GM23338 (cell line): ENCODE results near the gene TNS4. TPM values are rescaled to one million over a fixed set of nuclear protein-coding genes. Genes with fewer than 3 reads are reported as not detected.

Source experiments
- ATAC-seq: fragments of 200-7000 bp; cut with Tn5 transposase; 3 replicates; pipeline ENCODE4 v1.9.1; 2020
- DNase-seq: peaks from one replicate; pipeline ENCODE4 v3.0.0-alpha.2; 2015; ENCODE audit warnings: low spot score
- H2AFZ ChIP-seq: fragments of 200-600 bp; sonication (generic); 2 replicates; pipeline ENCODE4 v1.8.0; 2016; ENCODE audit warnings: antibody characterized with exemption, mild to moderate bottlenecking, moderate library complexity
- H3F3A ChIP-seq: fragments of 200-600 bp; sonication (generic); replicated peaks from 2 replicates; pipeline ENCODE4 v1.8.0; 2017; ENCODE audit warnings: antibody characterized with exemption, mixed run types, low read depth
- H3K27ac ChIP-seq: fragments of 200-600 bp; sonication (generic); 2 replicates; pipeline ENCODE4 v1.6.1; 2016; ENCODE audit warnings: low read depth
- H3K27me3 ChIP-seq: fragments of 200-600 bp; sonication (generic); 2 replicates; pipeline ENCODE4 v1.8.0; 2016; ENCODE audit warnings: mild to moderate bottlenecking, mixed run types, moderate library complexity; ENCODE audit not compliant: insufficient read depth
- H3K36me3 ChIP-seq: fragments of 200-600 bp; sonication (generic); 2 replicates; pipeline ENCODE4 v1.8.0; 2016; ENCODE audit warnings: mild to moderate bottlenecking; ENCODE audit not compliant: insufficient read depth
- H3K4me1 ChIP-seq: fragments of 200-600 bp; sonication (generic); 2 replicates; pipeline ENCODE4 v1.8.0; 2016; ENCODE audit warnings: mild to moderate bottlenecking, moderate library complexity; ENCODE audit not compliant: insufficient read depth
- H3K4me2 ChIP-seq: fragments of 200-600 bp; sonication (generic); 2 replicates; pipeline ENCODE4 v1.7.1; 2017; ENCODE audit warnings: mixed run types
- H3K4me3 ChIP-seq: fragments of 200-600 bp; sonication (generic); 2 replicates; pipeline ENCODE4 v1.6.1; 2016; ENCODE audit warnings: mixed run types
- H3K79me2 ChIP-seq: fragments of 200-600 bp; sonication (generic); replicated peaks from 2 replicates; pipeline ENCODE4 v1.8.0; 2017; ENCODE audit warnings: mild to moderate bottlenecking; ENCODE audit not compliant: insufficient read depth
- H3K9me2 ChIP-seq: fragments of 200-600 bp; sonication (generic); 2 replicates; pipeline ENCODE4 v1.8.0; 2017; ENCODE audit not compliant: insufficient read depth
- H4K20me1 ChIP-seq: fragments of 200-600 bp; sonication (generic); replicated peaks from 2 replicates; pipeline ENCODE4 v1.8.0; 2017; ENCODE audit warnings: mild to moderate bottlenecking; ENCODE audit not compliant: insufficient read depth
- H3K27ac Mint-ChIP-seq: 2 replicates; pipeline ENCODE4 v1.8.0; 2020; ENCODE audit warnings: inconsistent platforms, mild to moderate bottlenecking, moderate library complexity, mixed read lengths
- H3K27me3 Mint-ChIP-seq: 3 replicates; pipeline ENCODE4 v1.8.0; 2022; ENCODE audit warnings: low read depth, mild to moderate bottlenecking, moderate library complexity, mixed read lengths, inconsistent platforms; ENCODE audit not compliant: insufficient read depth, poor library complexity
- H3K36me3 Mint-ChIP-seq: 3 replicates; pipeline ENCODE4 v1.8.0; 2021; ENCODE audit warnings: low read depth, mild to moderate bottlenecking, inconsistent platforms, moderate library complexity, mixed read lengths
- H3K4me1 Mint-ChIP-seq: 3 replicates; pipeline ENCODE4 v1.8.0; 2020; ENCODE audit warnings: mild to moderate bottlenecking, inconsistent platforms, mixed read lengths
- H3K4me3 Mint-ChIP-seq: 3 replicates; pipeline ENCODE4 v1.8.0; 2021; ENCODE audit warnings: moderate library complexity, mild to moderate bottlenecking, inconsistent platforms, mixed read lengths
- H3K9me3 Mint-ChIP-seq: 3 replicates; pipeline ENCODE4 v1.8.0; 2020; ENCODE audit warnings: moderate library complexity, mild to moderate bottlenecking, inconsistent platforms, mixed read lengths
- CREB1 ChIP-seq: fragments of 250-450 bp; sonication (Bioruptor Pico); IDR thresholded peaks from 2 replicates; pipeline ENCODE4 v1.5.0; 2020; ENCODE audit warnings: low read depth, mild to moderate bottlenecking, moderate library complexity
- EZH2 ChIP-seq: fragments of 200-600 bp; sonication (generic); IDR thresholded peaks from one replicate; pipeline ENCODE4 v1.8.0; 2017; ENCODE audit warnings: antibody characterized with exemption, mild to moderate bottlenecking, low read depth; ENCODE audit not compliant: unreplicated experiment
- EZH2phosphoT487 ChIP-seq: fragments of 200-600 bp; sonication (generic); IDR thresholded peaks from one replicate; pipeline ENCODE4 v1.8.1; 2018; ENCODE audit warnings: antibody characterized with exemption; ENCODE audit not compliant: unreplicated experiment
- JUNB ChIP-seq: IDR thresholded peaks from one replicate; pipeline ENCODE4 v1.6.1; 2016; ENCODE audit warnings: antibody characterized with exemption; ENCODE audit not compliant: unreplicated experiment
- NANOG ChIP-seq: IDR thresholded peaks from 2 replicates; pipeline ENCODE4 v1.6.1; 2016; ENCODE audit warnings: antibody characterized with exemption, borderline replicate concordance
- POLR2AphosphoS5 ChIP-seq: IDR thresholded peaks from 2 replicates; pipeline ENCODE4 v1.6.1; 2016; ENCODE audit warnings: antibody characterized with exemption, low read depth
- STAT1 ChIP-seq: IDR thresholded peaks from one replicate; pipeline ENCODE4 v1.6.1; 2016; ENCODE audit warnings: antibody characterized with exemption; ENCODE audit not compliant: unreplicated experiment
- ZNF114 ChIP-seq: fragments of 250-450 bp; sonication (Bioruptor Pico); IDR thresholded peaks from 2 replicates; pipeline ENCODE4 v1.5.0; 2020; ENCODE audit warnings: mild to moderate bottlenecking, moderate library complexity
- ZNF331 ChIP-seq: fragments of 250-450 bp; sonication (Bioruptor Pico); IDR thresholded peaks from 2 replicates; pipeline ENCODE4 v1.5.0; 2020; ENCODE audit warnings: low read depth, mild to moderate bottlenecking, moderate library complexity
- polyA plus RNA-seq: library from polyadenylated mRNA; unstranded; fragments of >200 nt; fragmentation: Nextera tagmentation; extraction: Ambion mirVana; gene quantifications from 2 replicates; pipeline ENCODE4 v1.2.1, GENCODE V29; 2016
- total RNA-seq: library from RNA; depleted of rRNA; stranded (reverse); fragments of >200 nt; shearing (Covaris generic); gene quantifications from 2 replicates; pipeline ENCODE4 v1.2.3, GENCODE V29; 2014
- TF ChIP-seq, protein P1 (sequence below), 2 experiments: fragments of 200-600 bp in 1 of 2; sonication (generic) in 1 of 2; conservative IDR thresholded peaks; 2 replicates each; pipeline versions ENCODE4 v1.5.1 to v1.6.1; 2016 to 2017; ENCODE audit warnings: antibody characterized with exemption in 2 of 2, low read depth in 2 of 2, mild to moderate bottlenecking in 2 of 2, moderate library complexity in 1 of 2
- TF ChIP-seq, protein P2 (sequence below): fragments of 250-450 bp; sonication (Bioruptor Pico); IDR thresholded peaks from 2 replicates; pipeline ENCODE4 v1.5.0; 2020; ENCODE audit warnings: mild to moderate bottlenecking, moderate library complexity
- TF ChIP-seq, protein P3 (sequence below): IDR thresholded peaks from one replicate; pipeline ENCODE4 v1.6.1; 2018; ENCODE audit warnings: antibody characterized with exemption; ENCODE audit not compliant: unreplicated experiment

TNS4 gene
- total and polyA plus RNA-seq, 2 experiments from 2014 or later = 0.31 to 4.9 TPM

DNA sequence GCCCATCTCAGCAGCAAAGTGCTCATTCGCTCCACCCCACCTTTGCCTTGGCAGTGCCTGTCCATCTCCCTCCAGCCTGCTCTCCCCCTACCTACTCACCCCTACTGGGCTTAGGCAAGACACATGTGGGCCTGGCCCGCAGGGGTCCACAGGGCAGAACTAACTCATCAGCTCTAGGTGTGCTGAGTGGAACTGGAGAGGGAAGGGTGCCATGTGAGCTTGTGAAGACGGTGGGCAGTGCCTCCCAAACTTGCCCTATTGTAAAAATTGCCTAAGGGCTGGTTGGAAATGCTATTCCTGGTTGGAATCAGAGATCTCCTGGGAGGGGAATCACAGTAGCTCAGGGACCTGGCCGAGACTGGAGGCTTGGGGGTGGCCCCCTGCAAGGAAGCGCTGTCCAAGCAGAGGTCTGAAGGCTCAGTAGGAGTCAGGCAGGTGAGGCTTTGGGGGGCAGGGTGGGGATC lies 29.1 kb upstream of the TNS4 start (continued):
- no peak for TF ChIP-seq JUNB
- no peak for TF ChIP-seq POLR2AphosphoS5
- no peak for TF ChIP-seq EZH2
- no peak for TF ChIP-seq STAT1

DNA sequence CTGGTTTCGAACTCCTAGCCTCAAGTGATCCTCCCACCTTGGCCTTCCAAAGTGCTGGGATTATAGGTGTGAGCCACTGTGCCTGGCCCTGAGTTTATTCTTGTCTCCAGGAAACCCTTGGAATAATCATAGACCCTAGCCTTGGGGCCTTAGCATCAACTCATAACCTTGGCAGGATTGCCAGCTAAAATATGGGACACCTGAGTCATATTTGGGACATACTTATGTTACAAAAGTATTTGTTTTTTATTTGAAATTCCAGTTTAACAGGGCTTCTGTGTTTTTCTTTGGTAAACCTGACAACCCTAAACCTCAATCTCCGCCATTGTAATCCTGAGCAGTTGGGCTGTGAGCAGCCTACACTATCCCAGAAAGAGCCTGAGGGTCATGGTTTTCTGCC lies 28.6 kb upstream of the TNS4 start:
- no peaks in the 10 kb centered on the region for H3F3A ChIP-seq
- peaks cover 14% of the 10 kb centered on the region for H3K27me3 Mint-ChIP-seq
- H3K27ac Mint-ChIP-seq = no peak overlapping the region
- no peaks in the 10 kb centered on the region for H3K36me3 ChIP-seq
- TF ChIP-seq EZH2 = no peak
- TF ChIP-seq, protein P1, sequence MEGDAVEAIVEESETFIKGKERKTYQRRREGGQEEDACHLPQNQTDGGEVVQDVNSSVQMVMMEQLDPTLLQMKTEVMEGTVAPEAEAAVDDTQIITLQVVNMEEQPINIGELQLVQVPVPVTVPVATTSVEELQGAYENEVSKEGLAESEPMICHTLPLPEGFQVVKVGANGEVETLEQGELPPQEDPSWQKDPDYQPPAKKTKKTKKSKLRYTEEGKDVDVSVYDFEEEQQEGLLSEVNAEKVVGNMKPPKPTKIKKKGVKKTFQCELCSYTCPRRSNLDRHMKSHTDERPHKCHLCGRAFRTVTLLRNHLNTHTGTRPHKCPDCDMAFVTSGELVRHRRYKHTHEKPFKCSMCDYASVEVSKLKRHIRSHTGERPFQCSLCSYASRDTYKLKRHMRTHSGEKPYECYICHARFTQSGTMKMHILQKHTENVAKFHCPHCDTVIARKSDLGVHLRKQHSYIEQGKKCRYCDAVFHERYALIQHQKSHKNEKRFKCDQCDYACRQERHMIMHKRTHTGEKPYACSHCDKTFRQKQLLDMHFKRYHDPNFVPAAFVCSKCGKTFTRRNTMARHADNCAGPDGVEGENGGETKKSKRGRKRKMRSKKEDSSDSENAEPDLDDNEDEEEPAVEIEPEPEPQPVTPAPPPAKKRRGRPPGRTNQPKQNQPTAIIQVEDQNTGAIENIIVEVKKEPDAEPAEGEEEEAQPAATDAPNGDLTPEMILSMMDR (conservative IDR thresholded peaks at IDR 0.05; ENCODE audit: low read depth in 2 of 2) = no peak
- TF ChIP-seq, protein P2, sequence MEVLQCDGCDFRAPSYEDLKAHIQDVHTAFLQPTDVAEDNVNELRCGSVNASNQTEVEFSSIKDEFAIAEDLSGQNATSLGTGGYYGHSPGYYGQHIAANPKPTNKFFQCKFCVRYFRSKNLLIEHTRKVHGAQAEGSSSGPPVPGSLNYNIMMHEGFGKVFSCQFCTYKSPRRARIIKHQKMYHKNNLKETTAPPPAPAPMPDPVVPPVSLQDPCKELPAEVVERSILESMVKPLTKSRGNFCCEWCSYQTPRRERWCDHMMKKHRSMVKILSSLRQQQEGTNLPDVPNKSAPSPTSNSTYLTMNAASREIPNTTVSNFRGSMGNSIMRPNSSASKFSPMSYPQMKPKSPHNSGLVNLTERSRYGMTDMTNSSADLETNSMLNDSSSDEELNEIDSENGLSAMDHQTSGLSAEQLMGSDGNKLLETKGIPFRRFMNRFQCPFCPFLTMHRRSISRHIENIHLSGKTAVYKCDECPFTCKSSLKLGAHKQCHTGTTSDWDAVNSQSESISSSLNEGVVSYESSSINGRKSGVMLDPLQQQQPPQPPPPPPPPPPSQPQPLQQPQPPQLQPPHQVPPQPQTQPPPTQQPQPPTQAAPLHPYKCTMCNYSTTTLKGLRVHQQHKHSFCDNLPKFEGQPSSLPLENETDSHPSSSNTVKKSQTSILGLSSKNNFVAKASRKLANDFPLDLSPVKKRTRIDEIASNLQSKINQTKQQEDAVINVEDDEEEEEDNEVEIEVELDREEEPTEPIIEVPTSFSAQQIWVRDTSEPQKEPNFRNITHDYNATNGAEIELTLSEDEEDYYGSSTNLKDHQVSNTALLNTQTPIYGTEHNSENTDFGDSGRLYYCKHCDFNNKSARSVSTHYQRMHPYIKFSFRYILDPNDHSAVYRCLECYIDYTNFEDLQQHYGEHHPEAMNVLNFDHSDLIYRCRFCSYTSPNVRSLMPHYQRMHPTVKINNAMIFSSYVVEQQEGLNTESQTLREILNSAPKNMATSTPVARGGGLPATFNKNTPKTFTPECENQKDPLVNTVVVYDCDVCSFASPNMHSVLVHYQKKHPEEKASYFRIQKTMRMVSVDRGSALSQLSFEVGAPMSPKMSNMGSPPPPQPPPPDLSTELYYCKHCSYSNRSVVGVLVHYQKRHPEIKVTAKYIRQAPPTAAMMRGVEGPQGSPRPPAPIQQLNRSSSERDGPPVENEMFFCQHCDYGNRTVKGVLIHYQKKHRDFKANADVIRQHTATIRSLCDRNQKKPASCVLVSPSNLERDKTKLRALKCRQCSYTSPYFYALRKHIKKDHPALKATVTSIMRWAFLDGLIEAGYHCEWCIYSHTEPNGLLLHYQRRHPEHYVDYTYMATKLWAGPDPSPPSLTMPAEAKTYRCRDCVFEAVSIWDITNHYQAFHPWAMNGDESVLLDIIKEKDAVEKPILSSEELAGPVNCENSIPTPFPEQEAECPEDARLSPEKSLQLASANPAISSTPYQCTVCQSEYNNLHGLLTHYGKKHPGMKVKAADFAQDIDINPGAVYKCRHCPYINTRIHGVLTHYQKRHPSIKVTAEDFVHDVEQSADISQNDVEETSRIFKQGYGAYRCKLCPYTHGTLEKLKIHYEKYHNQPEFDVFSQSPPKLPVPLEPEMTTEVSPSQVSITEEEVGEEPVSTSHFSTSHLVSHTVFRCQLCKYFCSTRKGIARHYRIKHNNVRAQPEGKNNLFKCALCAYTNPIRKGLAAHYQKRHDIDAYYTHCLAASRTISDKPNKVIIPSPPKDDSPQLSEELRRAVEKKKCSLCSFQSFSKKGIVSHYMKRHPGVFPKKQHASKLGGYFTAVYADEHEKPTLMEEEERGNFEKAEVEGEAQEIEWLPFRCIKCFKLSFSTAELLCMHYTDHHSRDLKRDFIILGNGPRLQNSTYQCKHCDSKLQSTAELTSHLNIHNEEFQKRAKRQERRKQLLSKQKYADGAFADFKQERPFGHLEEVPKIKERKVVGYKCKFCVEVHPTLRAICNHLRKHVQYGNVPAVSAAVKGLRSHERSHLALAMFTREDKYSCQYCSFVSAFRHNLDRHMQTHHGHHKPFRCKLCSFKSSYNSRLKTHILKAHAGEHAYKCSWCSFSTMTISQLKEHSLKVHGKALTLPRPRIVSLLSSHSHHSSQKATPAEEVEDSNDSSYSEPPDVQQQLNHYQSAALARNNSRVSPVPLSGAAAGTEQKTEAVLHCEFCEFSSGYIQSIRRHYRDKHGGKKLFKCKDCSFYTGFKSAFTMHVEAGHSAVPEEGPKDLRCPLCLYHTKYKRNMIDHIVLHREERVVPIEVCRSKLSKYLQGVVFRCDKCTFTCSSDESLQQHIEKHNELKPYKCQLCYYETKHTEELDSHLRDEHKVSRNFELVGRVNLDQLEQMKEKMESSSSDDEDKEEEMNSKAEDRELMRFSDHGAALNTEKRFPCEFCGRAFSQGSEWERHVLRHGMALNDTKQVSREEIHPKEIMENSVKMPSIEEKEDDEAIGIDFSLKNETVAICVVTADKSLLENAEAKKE (CRISPR knock-in tag) = no peak
- no peak for TF ChIP-seq ZNF331
- no peak for TF ChIP-seq NANOG
- TF ChIP-seq JUNB = no peak
- TF ChIP-seq, protein P3, sequence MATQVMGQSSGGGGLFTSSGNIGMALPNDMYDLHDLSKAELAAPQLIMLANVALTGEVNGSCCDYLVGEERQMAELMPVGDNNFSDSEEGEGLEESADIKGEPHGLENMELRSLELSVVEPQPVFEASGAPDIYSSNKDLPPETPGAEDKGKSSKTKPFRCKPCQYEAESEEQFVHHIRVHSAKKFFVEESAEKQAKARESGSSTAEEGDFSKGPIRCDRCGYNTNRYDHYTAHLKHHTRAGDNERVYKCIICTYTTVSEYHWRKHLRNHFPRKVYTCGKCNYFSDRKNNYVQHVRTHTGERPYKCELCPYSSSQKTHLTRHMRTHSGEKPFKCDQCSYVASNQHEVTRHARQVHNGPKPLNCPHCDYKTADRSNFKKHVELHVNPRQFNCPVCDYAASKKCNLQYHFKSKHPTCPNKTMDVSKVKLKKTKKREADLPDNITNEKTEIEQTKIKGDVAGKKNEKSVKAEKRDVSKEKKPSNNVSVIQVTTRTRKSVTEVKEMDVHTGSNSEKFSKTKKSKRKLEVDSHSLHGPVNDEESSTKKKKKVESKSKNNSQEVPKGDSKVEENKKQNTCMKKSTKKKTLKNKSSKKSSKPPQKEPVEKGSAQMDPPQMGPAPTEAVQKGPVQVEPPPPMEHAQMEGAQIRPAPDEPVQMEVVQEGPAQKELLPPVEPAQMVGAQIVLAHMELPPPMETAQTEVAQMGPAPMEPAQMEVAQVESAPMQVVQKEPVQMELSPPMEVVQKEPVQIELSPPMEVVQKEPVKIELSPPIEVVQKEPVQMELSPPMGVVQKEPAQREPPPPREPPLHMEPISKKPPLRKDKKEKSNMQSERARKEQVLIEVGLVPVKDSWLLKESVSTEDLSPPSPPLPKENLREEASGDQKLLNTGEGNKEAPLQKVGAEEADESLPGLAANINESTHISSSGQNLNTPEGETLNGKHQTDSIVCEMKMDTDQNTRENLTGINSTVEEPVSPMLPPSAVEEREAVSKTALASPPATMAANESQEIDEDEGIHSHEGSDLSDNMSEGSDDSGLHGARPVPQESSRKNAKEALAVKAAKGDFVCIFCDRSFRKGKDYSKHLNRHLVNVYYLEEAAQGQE = no peak
- no peak for TF ChIP-seq EZH2phosphoT487
- TF ChIP-seq POLR2AphosphoS5 = no peak
- TF ChIP-seq CREB1 (CRISPR knock-in tag) = no peak
- no peak for TF ChIP-seq ZNF114
- TF ChIP-seq STAT1 = no peak
- H3K4me1 ChIP-seq = peaks cover 4% of the 10 kb centered on the region; the same call in 1 of the 2 replicates
- H4K20me1 ChIP-seq = no peaks in the 10 kb centered on the region
- no peak for DNase-seq
- H3K4me1 Mint-ChIP-seq = peaks cover 24% of the 10 kb centered on the region
- H3K79me2 ChIP-seq = no peaks in the 10 kb centered on the region
- no peak overlapping the region for H3K4me3 Mint-ChIP-seq
- no peak overlapping the region for H3K4me2 ChIP-seq
- H3K9me3 Mint-ChIP-seq = peaks cover 9% of the 10 kb centered on the region
- H2AFZ ChIP-seq = no peak overlapping the region
- H3K27ac ChIP-seq = no peak overlapping the region
- peaks cover 5% of the 10 kb centered on the region; the same call in 1 of the 3 replicates for H3K36me3 Mint-ChIP-seq
- no peaks in the 10 kb centered on the region for H3K27me3 ChIP-seq
- no peak for ATAC-seq
- H3K4me3 ChIP-seq = no peak overlapping the region
- no peaks in the 10 kb centered on the region for H3K9me2 ChIP-seq
